HepG2 (cell line): ENCODE results near the gene TMEM185B. TPM values are rescaled to one million over a fixed set of nuclear protein-coding genes. Genes with fewer than 3 reads are reported as not detected.

Experiments used
- ATAC-seq: fragments of 200-7000 bp; cut with Tn5 transposase; 3 replicates; pipeline ENCODE4 v1.9.1; 2020; ENCODE audit warnings: mild to moderate bottlenecking, moderate library complexity
- BruUV-seq: library from RNA; stranded (reverse); fragments of 400-500 nt; replicated peaks from 2 replicates; lab custom pipeline; 2021; lab: Mats Ljungman, UMichigan
- CTCF ChIA-PET: fragments of 300-600 bp; formaldehyde crosslinking; extraction: SDS; loops from one replicate; lab custom pipeline; 2021; ENCODE audit warnings: low total read pairs, inconsistent platforms, low intra/inter-chr PET ratio; lab: Yijun Ruan, JAX
- POLR2A ChIA-PET: fragments of 350-600 bp; sonication (Branson Sonifier 250); formaldehyde crosslinking; loops from one replicate; lab custom pipeline; 2020; ENCODE audit warnings: antibody characterized with exemption, inconsistent platforms; lab: Yijun Ruan, JAX
- DNase-seq: peaks from one replicate; pipeline ENCODE4 v3.0.0-alpha.2; 2015; ENCODE audit warnings: low spot score
- FAIRE-seq: peaks from 3 replicates; lab custom pipeline; 2011; peaks lifted over from hg19 to GRCh38; lab: Jason Lieb, UNC
- H2AFZ ChIP-seq: one replicate; pipeline ENCODE4 v1.6.1; 2011; ENCODE audit warnings: low read length, inconsistent platforms
- H3K27ac ChIP-seq: fragments of 300-600 bp; 3 replicates; pipeline ENCODE4 v1.8.0; 2011; ENCODE audit warnings: mixed run types, mild to moderate bottlenecking, mixed read lengths, low read length, inconsistent platforms; ENCODE audit not compliant: insufficient read depth; ENCODE audit errors: extremely low read length
- H3K27me3 ChIP-seq, 2 experiments: fragments of 200-600 bp in 1 of 2; 2 replicates in 1 of 2; 3 replicates in 1 of 2; pipeline versions ENCODE4 v1.6.0 to v1.8.0; 2011; ENCODE audit warnings: low read length in 2 of 2, mild to moderate bottlenecking in 2 of 2, moderate library complexity in 2 of 2, inconsistent platforms in 1 of 2; ENCODE audit not compliant: insufficient read depth in 2 of 2, control insufficient read depth in 1 of 2
- H3K36me3 ChIP-seq, 2 experiments: fragments of 200-600 bp in 1 of 2; replicated peaks in 1 of 2; 2 replicates in 1 of 2; 3 replicates in 1 of 2; pipeline versions ENCODE4 v1.5.1 to v1.8.0; 2011; ENCODE audit warnings: low read length in 2 of 2, inconsistent platforms in 1 of 2; ENCODE audit not compliant: insufficient read depth in 2 of 2, control insufficient read depth in 1 of 2
- H3K4me1 ChIP-seq: 2 replicates; pipeline ENCODE4 v1.5.1; 2012; ENCODE audit warnings: low read length, inconsistent platforms; ENCODE audit not compliant: insufficient read depth
- H3K4me2 ChIP-seq: 2 replicates; pipeline ENCODE4 v1.6.0; 2011; ENCODE audit warnings: low read depth, low read length, inconsistent platforms
- H3K4me3 ChIP-seq, 3 experiments: fragments of 200-600 bp in 1 of 3; sonication (generic), shearing (Covaris generic) in 1 of 3; replicated peaks in 1 of 3; 2 replicates each; pipeline ENCODE4 v1.5.1; 2011 to 2016; ENCODE audit warnings: low read length in 3 of 3, inconsistent platforms in 2 of 3, low read depth in 2 of 3, mild to moderate bottlenecking in 2 of 3, control low read depth in 1 of 3, mixed read lengths in 1 of 3; ENCODE audit not compliant: insufficient read depth in 1 of 3
- H3K79me2 ChIP-seq: one replicate; pipeline ENCODE4 v1.6.1; 2011; ENCODE audit warnings: low read length, inconsistent platforms; ENCODE audit not compliant: insufficient read depth
- H3K9ac ChIP-seq: 2 replicates; pipeline ENCODE4 v1.6.0; 2011; ENCODE audit warnings: mild to moderate bottlenecking, low read depth, low read length, inconsistent platforms; ENCODE audit not compliant: insufficient read depth
- H3K9me3 ChIP-seq: 2 replicates; pipeline ENCODE4 v1.5.1; 2012; ENCODE audit warnings: mild to moderate bottlenecking, low read length
- H4K20me1 ChIP-seq: 2 replicates; pipeline ENCODE4 v1.6.0; 2011; ENCODE audit warnings: inconsistent platforms, mild to moderate bottlenecking, low read length, moderate library complexity; ENCODE audit not compliant: insufficient read depth
- UBTF ChIP-seq: sonication (generic); formaldehyde crosslinking; IDR thresholded peaks from 2 replicates; pipeline ENCODE4 v1.4.0; 2020; ENCODE audit warnings: mild to moderate bottlenecking, missing genetic modification reagents
- YEATS4 ChIP-seq: sonication (generic); formaldehyde crosslinking; IDR thresholded peaks from 2 replicates; pipeline ENCODE4 v1.4.0; 2020; ENCODE audit warnings: missing genetic modification reagents, borderline replicate concordance
- ZNF180 ChIP-seq: sonication (generic); formaldehyde crosslinking; IDR thresholded peaks from 2 replicates; pipeline ENCODE4 v1.4.0; 2020; ENCODE audit warnings: low read depth, missing genetic modification reagents, borderline replicate concordance
- ZNF407 ChIP-seq: sonication (generic); formaldehyde crosslinking; IDR thresholded peaks from one replicate; pipeline ENCODE4 v1.5.1; 2020; ENCODE audit warnings: mild to moderate bottlenecking, missing genetic modification reagents; ENCODE audit errors: not compliant biosample characterization
- ZNF644 ChIP-seq: IDR thresholded peaks from 2 replicates; pipeline ENCODE4 v1.6.1; 2016; ENCODE audit warnings: low read depth
- WGBS: methylation state at CpG from one replicate; pipeline ENCODE4 v1.1.6; 2017; ENCODE audit warnings: low lambda C conversion rate; 5-methylcytosine and 5-hydroxymethylcytosine counted together
- in situ Hi-C: cut with HindIII; loops from 2 replicates; pipeline ENCODE4 v1.10.0; 2017; ENCODE audit warnings: low pct_unique_long_range_greater_than_20kb; ENCODE audit not compliant: extremely low pct_ligation_motif_present
- intact Hi-C: fragments of 100-400 bp; cut with micrococcal nuclease; formaldehyde crosslinking; loops from one replicate; pipeline ENCODE4 v1.10.0; 2022; ENCODE audit not compliant: unreplicated experiment
- polyA plus RNA-seq, 8 experiments: library from polyadenylated mRNA; depleted of rRNA in 3 of 8; stranded (reverse) in 7 of 8; unstranded in 1 of 8; fragments of >200 nt; fragmentation: Illumina TruSeq in 4 of 8; extraction: Trizol in 4 of 8; gene quantifications; 2 replicates each; pipeline versions ENCODE4 v1.2.1 to v1.2.3, GENCODE V29; 2011 to 2016; ENCODE audit warnings: low read depth in 4 of 8, missing spikeins in 1 of 8, mixed read lengths in 1 of 8; ENCODE audit not compliant: insufficient read depth in 1 of 8
- total RNA-seq, 5 experiments: library from RNA; depleted of rRNA; stranded (reverse); fragments of >200 nt; fragmentation: Illumina TruSeq; extraction: Trizol; gene quantifications; 2 replicates each; pipeline ENCODE4 v1.2.3, GENCODE V29; 2016; ENCODE audit warnings: low read depth in 1 of 5
- TF ChIP-seq, protein P1 (sequence below): IDR thresholded peaks from 2 replicates; pipeline ENCODE4 v1.6.1; 2016; ENCODE audit warnings: missing genetic modification reagents, missing compliant biosample characterization
- TF ChIP-seq, protein P2 (sequence below): sonication (generic); formaldehyde crosslinking; IDR thresholded peaks from 2 replicates; pipeline ENCODE4 v1.5.1; 2020; ENCODE audit warnings: mild to moderate bottlenecking, missing genetic modification reagents

The TMEM185B gene
- total and polyA plus RNA-seq, 2 of the 13 experiments (the other 11 are each of a cell fraction or from before 2014, with no cell fraction given), result 5.6 to 7.0 TPM

DNA sequence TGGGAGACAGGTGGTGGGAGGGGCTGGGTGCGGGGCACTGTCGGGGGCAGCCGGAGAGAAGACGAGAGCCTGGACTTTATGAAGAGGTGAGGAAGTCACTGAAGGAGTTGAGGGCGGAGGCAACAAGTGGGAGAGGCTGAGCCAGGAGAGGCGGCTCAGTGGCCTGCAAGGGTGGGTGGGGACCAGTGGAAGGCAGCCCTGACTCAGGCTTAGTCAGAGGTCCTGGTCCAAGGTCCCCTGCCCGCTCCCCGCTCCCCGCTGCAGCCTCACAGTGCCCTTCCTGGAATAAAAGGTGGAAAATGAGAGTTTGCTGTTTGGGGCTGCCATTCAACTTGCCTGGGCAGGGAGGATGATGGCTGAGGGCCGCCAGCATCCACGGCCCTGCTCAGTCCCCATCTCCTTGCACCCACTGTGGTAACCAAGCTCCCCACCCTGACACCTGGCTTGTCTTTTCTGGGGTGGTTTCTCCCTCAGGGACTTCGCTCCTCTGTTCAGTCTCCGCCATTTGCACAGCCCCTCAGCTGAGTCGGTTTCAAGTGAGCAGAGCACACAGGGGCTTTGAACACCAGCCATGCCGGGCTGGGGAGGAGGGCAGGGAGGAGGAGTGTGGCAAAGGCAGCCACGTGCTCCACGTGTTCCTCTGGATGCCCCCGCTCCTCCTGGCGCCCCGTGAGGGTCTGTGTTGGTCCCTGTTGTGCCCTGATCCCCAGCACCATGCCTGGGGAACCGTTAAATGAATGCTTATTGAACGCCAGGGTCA, 15.7 kb upstream of the TMEM185B start:
- Histone ChIP-seq H3K9me3 (no peaks in the 10 kb centered on the region), H2AFZ (no peak overlapping the region), H3K4me1 (peaks cover 48% of the 10 kb centered on the region), H3K79me2 (no peaks in the 10 kb centered on the region), H3K27ac (peak overlapping the region; percentile 4), H3K27me3 (peaks cover 4 to 10% of the 10 kb centered on the region in 2 experiments; a peak in 4 of 5 replicates), H3K36me3 (no peaks in the 10 kb centered on the region), H4K20me1 (no peaks in the 10 kb centered on the region), H3K4me3 (peak overlapping the region; percentile 29 to 68 (median 48)), H3K9ac (peak overlapping the region; percentile 39; the same call in 1 of the 2 replicates), H3K4me2 (peak overlapping the region; percentile 93)
- ChIA-PET CTCF (no interaction called here), POLR2A (interaction anchor here (1.1 to 2.5 kb wide), 3 partner anchors 13 to 16 kb away, joined by 3 to 22 read pairs (median 4); partner anchors contain the start of genes RALB and TMEM185B)
- DNase-seq (peak; percentile 76), FAIRE-seq (peak; percentile 48), ATAC-seq (peak; percentile 97)
- in situ Hi-C loops (no loop called here), intact Hi-C loops (loop anchor here (2.0 to 5.0 kb wide), 2 partner anchors 74 to 508 kb away; no protein-coding TSS in a partner anchor)
- 6% methylated on average over 21 of the region's 22 CpGs for WGBS
- BruUV-seq, result no TSS peak
- TF ChIP-seq ZNF407 (CRISPR knock-in tag) (peak; percentile 82), YEATS4 (CRISPR knock-in tag) (no peak), ZNF644 (peak; percentile 73; the same call in 1 of the 2 replicates), ZNF180 (CRISPR knock-in tag) (no peak), UBTF (CRISPR knock-in tag) (peak; percentile 72; the same call in 1 of the 2 replicates)
- TF ChIP-seq, protein P1, sequence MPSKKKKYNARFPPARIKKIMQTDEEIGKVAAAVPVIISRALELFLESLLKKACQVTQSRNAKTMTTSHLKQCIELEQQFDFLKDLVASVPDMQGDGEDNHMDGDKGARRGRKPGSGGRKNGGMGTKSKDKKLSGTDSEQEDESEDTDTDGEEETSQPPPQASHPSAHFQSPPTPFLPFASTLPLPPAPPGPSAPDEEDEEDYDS (CRISPR knock-in tag), result 0 out of 2 replicates have a peak, but pooled peaks have one; percentile 15
- TF ChIP-seq, protein P2, sequence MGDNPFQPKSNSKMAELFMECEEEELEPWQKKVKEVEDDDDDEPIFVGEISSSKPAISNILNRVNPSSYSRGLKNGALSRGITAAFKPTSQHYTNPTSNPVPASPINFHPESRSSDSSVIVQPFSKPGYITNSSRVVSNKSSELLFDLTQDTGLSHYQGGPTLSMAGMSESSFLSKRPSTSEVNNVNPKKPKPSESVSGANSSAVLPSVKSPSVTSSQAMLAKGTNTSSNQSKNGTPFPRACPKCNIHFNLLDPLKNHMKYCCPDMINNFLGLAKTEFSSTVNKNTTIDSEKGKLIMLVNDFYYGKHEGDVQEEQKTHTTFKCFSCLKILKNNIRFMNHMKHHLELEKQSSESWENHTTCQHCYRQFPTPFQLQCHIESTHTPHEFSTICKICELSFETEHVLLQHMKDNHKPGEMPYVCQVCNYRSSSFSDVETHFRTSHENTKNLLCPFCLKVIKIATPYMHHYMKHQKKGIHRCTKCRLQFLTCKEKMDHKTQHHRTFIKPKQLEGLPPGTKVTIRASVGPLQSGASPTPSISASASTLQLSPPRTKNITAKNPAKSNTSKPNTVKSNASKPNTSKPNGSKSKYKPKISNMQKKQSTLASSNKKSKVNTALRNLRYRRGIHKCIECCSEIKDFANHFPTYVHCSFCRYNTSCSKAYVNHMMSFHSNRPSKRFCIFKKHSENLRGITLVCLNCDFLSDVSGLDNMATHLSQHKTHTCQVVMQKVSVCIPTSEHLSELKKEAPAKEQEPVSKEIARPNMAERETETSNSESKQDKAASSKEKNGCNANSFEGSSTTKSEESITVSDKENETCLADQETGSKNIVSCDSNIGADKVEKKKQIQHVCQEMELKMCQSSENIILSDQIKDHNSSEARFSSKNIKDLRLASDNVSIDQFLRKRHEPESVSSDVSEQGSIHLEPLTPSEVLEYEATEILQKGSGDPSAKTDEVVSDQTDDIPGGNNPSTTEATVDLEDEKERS, result 0 out of 2 replicates have a peak, but pooled peaks have one; percentile 56
